NCI-H187 treated with DMSO at 0.1 percent for 48 hours (cell line): Measurements from ENCODE around the gene OCA2.
"Not testable (repeated sequence)": the region's sequence is repeated elsewhere in the genome, so short reads cannot be mapped to it uniquely, and the experiment has no call there.

ENCODE experiments used
- DNase-seq: peaks from one replicate; lab custom pipeline; 2025; lab: John Stamatoyannopoulos, UW

OCA2 gene

GRCh38 chr15:27871078-27871901 is 227.8 kb downstream of the OCA2 start:
- no peak for DNase-seq

GRCh38 chr15:27870320-27870719 is 228.8 kb downstream of the OCA2 start:
- no peak for DNase-seq

- DNase-seq, result no peak
Measured at GRCh38 chr15:27869697-27870281, 229.3 kb downstream of the OCA2 start.

GRCh38 chr15:27868828-27869404 is 230.2 kb downstream of the OCA2 start:
- DNase-seq, result no peak

- no peak for DNase-seq
Measured at GRCh38 chr15:27867861-27868260, 231.3 kb downstream of the OCA2 start.

- no peak for DNase-seq
Measured at GRCh38 chr15:27866505-27867165, 232.5 kb downstream of the OCA2 start.

- no peak for DNase-seq
Measured at GRCh38 chr15:27865926-27866325, 233.2 kb downstream of the OCA2 start.

GRCh38 chr15:27865323-27865922 is 233.7 kb downstream of the OCA2 start:
- no peak for DNase-seq

GRCh38 chr15:27864719-27865118 is 234.4 kb downstream of the OCA2 start:
- DNase-seq, result no peak

GRCh38 chr15:27864086-27864485 is 235.0 kb downstream of the OCA2 start:
- no peak for DNase-seq

GRCh38 chr15:27863000-27863399 is 236.1 kb downstream of the OCA2 start:
- DNase-seq, result no peak

GRCh38 chr15:27861171-27861570 is 237.9 kb downstream of the OCA2 start:
- no peak for DNase-seq

- DNase-seq, result no peak
Measured at GRCh38 chr15:27855137-27855536, 244.0 kb downstream of the OCA2 start.

- no peak for DNase-seq
Measured at GRCh38 chr15:27854601-27855000, 244.5 kb downstream of the OCA2 start.

- no peak for DNase-seq
Measured at GRCh38 chr15:27853624-27854455, 245.3 kb downstream of the OCA2 start.

- no peak for DNase-seq
Measured at GRCh38 chr15:27851858-27852210, 247.3 kb downstream of the OCA2 start.

- no peak for DNase-seq
Measured at GRCh38 chr15:27850981-27851857, 247.9 kb downstream of the OCA2 start.

GRCh38 chr15:27850050-27850449 is 249.1 kb downstream of the OCA2 start:
- DNase-seq, result no peak

GRCh38 chr15:27848936-27849335 is 250.2 kb downstream of the OCA2 start:
- not testable (repeated sequence) for DNase-seq
